Fibroblast of lung (primary cell): ENCODE results near the gene GSPT2. TPM values are rescaled to one million over a fixed set of nuclear protein-coding genes. Genes with fewer than 3 reads are reported as not detected.
"Not testable (repeated sequence)": the region's sequence is repeated elsewhere in the genome, so short reads cannot be mapped to it uniquely, and the experiment has no call there.

Experiments used
- DNase-seq, 2 donors: peaks; one replicate each; pipeline versions ENCODE4 v3.0.0 to v3.0.0-alpha.2; 2010; ENCODE audit warnings: low read depth in 2 of 2
- H2AFZ ChIP-seq: 2 replicates; pipeline ENCODE4 v1.5.1; 2012; ENCODE audit warnings: low read length, control low read depth, inconsistent platforms
- H3K27ac ChIP-seq: 2 replicates; pipeline ENCODE4 v1.5.1; 2011; ENCODE audit warnings: low read length, control low read depth; ENCODE audit not compliant: insufficient read depth
- H3K27me3 ChIP-seq: 2 replicates; pipeline ENCODE4 v1.5.1; 2011; ENCODE audit warnings: mild to moderate bottlenecking, low read length; ENCODE audit not compliant: control insufficient read depth, insufficient read depth
- H3K36me3 ChIP-seq: 2 replicates; pipeline ENCODE4 v1.5.1; 2011; ENCODE audit warnings: low read length; ENCODE audit not compliant: control insufficient read depth, insufficient read depth
- H3K4me1 ChIP-seq: 2 replicates; pipeline ENCODE4 v1.5.1; 2011; ENCODE audit warnings: low read length; ENCODE audit not compliant: control insufficient read depth, insufficient read depth; ENCODE audit errors: extremely low read depth
- H3K4me2 ChIP-seq: 2 replicates; pipeline ENCODE4 v1.5.1; 2011; ENCODE audit warnings: low read length, control low read depth; ENCODE audit not compliant: insufficient read depth; ENCODE audit errors: extremely low read depth
- H3K4me3 ChIP-seq, 4 experiments: fragments of 200-600 bp in 1 of 4; sonication (generic) in 1 of 4; replicated peaks in 1 of 4; 2 replicates each; pipeline ENCODE4 v1.5.1; 2011 to 2016; ENCODE audit warnings: low read length in 4 of 4, low read depth in 3 of 4, mild to moderate bottlenecking in 3 of 4, control low read depth in 2 of 4, inconsistent platforms in 1 of 4, mixed read lengths in 1 of 4; ENCODE audit not compliant: insufficient read depth in 1 of 4; ENCODE audit errors: control extremely low read depth in 1 of 4
- H3K79me2 ChIP-seq: 2 replicates; pipeline ENCODE4 v1.5.1; 2012; ENCODE audit warnings: mild to moderate bottlenecking, low read length, inconsistent platforms; ENCODE audit not compliant: control insufficient read depth, insufficient read depth
- H3K9ac ChIP-seq: 2 replicates; pipeline ENCODE4 v1.5.1; 2011; ENCODE audit warnings: mild to moderate bottlenecking, low read length, control low read depth; ENCODE audit not compliant: insufficient read depth
- H3K9me3 ChIP-seq: 2 replicates; pipeline ENCODE4 v1.5.1; 2012; ENCODE audit warnings: low read depth, low read length; ENCODE audit not compliant: control insufficient read depth, insufficient read depth
- H4K20me1 ChIP-seq: 2 replicates; pipeline ENCODE4 v1.5.1; 2011; ENCODE audit warnings: low read length; ENCODE audit not compliant: control insufficient read depth, insufficient read depth; ENCODE audit errors: extremely low read depth
- CTCF ChIP-seq, 2 donors: IDR thresholded peaks in 1 of 2; conservative IDR thresholded peaks in 1 of 2; 1 replicate in 1 of 2; 2 replicates in 1 of 2; pipeline ENCODE4 v1.5.1; 2011 to 2012; ENCODE audit warnings: low read length in 2 of 2, control low read depth in 1 of 2, inconsistent platforms in 1 of 2, low read depth in 1 of 2, mild to moderate bottlenecking in 1 of 2
- EZH2 ChIP-seq: IDR thresholded peaks from 2 replicates; pipeline ENCODE4 v1.5.1; 2012; ENCODE audit warnings: low read length, control low read depth, mild to moderate bottlenecking; ENCODE audit errors: missing control alignments
- polyA plus RNA-seq, 2 donors: library from polyadenylated mRNA; depleted of rRNA in 1 of 2; stranded (reverse) in 1 of 2; unstranded in 1 of 2; fragments of >200 nt; gene quantifications; 2 replicates each; pipeline ENCODE4 v1.2.1, GENCODE V29; 2011 to 2012; ENCODE audit warnings: missing spikeins in 1 of 2
- total RNA-seq: library from RNA; depleted of rRNA; stranded (reverse); fragments of >200 nt; gene quantifications from 2 replicates; pipeline ENCODE4 v1.2.1, GENCODE V29; 2014

Gene GSPT2
- total and polyA plus RNA-seq, 2 donors (not counting 1 experiment from before 2014, with no cell fraction given), result 6.4 to 7.1 TPM

DNA sequence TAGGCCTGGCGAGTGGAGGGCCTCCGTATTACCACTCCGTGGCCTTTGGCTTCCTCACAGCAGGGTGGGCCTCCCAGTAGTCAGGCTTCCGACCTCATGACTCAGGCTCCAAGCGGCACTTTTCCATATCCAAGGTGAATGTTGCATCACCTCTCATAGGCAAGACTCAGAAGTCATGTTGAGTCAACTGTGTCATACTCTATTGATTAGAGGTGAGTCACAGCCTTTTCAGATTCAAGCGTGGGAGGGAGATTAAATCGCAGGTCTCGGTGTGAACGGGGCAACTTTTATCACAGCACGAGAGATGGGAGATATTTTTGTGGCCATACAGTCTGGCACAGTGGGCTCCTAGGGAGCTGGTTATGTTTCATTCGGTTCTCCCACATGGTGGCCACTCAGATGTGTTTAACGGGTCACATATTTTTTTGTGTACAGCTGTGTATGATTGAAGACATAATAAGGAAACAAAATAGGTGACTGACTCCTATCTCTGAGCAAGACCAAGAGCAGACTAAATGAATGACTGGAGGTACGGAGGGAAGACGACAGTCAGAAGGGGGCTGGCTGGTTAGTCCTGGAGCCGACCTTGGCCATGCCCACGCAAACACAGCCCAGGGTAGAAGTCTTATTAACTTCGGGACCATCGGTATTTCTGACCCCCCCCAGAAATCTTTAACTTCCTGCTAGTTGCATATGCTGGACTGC, 30.1 kb upstream of the GSPT2 start:
- not testable (repeated sequence) for H3K27ac ChIP-seq, H3K4me2 ChIP-seq, H3K9me3 ChIP-seq, H3K4me1 ChIP-seq, H3K36me3 ChIP-seq, H3K9ac ChIP-seq, DNase-seq, H2AFZ ChIP-seq, H3K79me2 ChIP-seq, H4K20me1 ChIP-seq, H3K4me3 ChIP-seq, H3K27me3 ChIP-seq

DNA sequence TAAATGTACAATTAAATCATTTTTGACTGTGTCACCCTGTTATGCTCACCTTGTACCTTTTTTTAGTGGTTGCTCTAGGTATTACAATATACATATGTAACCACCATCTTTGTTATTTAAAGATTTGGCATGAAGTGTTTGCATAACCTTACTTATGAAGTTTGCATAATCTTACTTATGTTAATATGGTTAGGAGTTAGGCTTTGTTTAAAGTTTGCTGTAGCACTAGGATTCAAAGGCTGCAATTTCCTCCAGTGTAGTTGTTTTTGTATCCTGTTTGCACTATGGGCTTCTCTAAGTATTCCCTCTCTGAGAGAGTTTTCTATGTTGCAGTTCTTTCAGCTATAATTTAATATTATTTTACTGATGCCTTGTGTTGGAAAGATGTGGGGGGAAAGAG, 15.0 kb upstream of the GSPT2 start:
- Histone ChIP-seq H3K27ac (no peak overlapping the region), H3K79me2 (no peaks in the 10 kb centered on the region), H3K4me2 (no peak overlapping the region), H3K36me3 (no peaks in the 10 kb centered on the region), H3K9me3 (no peaks in the 10 kb centered on the region), H3K27me3 (no peaks in the 10 kb centered on the region), H3K9ac (no peak overlapping the region), H3K4me3 (no peak overlapping the region), H3K4me1 (no peaks in the 10 kb centered on the region), H4K20me1 (no peaks in the 10 kb centered on the region), H2AFZ (no peak overlapping the region)
- no peak for DNase-seq
- no peak for TF ChIP-seq EZH2
- no peak for TF ChIP-seq CTCF (conservative IDR thresholded peaks at IDR 0.05 in 1 of 2, IDR thresholded peaks at IDR 0.05 in 1 of 2; ENCODE audit: low read depth in 1 of 2, low read length in 2 of 2)

GRCh38 chrX:51737091-51737490, 6.2 kb upstream of the GSPT2 start:
- Histone ChIP-seq H2AFZ (no peak overlapping the region), H3K9me3 (no peaks in the 10 kb centered on the region), H3K4me1 (no peaks in the 10 kb centered on the region), H4K20me1 (no peaks in the 10 kb centered on the region), H3K4me3 (no peak overlapping the region), H3K36me3 (no peaks in the 10 kb centered on the region), H3K4me2 (no peak overlapping the region), H3K9ac (no peak overlapping the region), H3K27me3 (no peaks in the 10 kb centered on the region), H3K27ac (no peak overlapping the region), H3K79me2 (no peaks in the 10 kb centered on the region)
- TF ChIP-seq CTCF (conservative IDR thresholded peaks at IDR 0.05 in 1 of 2, IDR thresholded peaks at IDR 0.05 in 1 of 2; ENCODE audit: low read depth in 1 of 2, low read length in 2 of 2), result no peak
- TF ChIP-seq EZH2, result no peak
- DNase-seq, result no peak
